Measurements from ENCODE around the gene STPG1. TPM values are rescaled to one million over a fixed set of nuclear protein-coding genes. Genes with fewer than 3 reads are reported as not detected.

Gene STPG1
- total and polyA plus RNA-seq, 9 of the 15 experiments (the other 6 are each of a cell fraction or from before 2014, with no cell fraction given), result 5.0 to 11.9 (median 8.3) TPM

- TF ChIP-seq, protein P1, sequence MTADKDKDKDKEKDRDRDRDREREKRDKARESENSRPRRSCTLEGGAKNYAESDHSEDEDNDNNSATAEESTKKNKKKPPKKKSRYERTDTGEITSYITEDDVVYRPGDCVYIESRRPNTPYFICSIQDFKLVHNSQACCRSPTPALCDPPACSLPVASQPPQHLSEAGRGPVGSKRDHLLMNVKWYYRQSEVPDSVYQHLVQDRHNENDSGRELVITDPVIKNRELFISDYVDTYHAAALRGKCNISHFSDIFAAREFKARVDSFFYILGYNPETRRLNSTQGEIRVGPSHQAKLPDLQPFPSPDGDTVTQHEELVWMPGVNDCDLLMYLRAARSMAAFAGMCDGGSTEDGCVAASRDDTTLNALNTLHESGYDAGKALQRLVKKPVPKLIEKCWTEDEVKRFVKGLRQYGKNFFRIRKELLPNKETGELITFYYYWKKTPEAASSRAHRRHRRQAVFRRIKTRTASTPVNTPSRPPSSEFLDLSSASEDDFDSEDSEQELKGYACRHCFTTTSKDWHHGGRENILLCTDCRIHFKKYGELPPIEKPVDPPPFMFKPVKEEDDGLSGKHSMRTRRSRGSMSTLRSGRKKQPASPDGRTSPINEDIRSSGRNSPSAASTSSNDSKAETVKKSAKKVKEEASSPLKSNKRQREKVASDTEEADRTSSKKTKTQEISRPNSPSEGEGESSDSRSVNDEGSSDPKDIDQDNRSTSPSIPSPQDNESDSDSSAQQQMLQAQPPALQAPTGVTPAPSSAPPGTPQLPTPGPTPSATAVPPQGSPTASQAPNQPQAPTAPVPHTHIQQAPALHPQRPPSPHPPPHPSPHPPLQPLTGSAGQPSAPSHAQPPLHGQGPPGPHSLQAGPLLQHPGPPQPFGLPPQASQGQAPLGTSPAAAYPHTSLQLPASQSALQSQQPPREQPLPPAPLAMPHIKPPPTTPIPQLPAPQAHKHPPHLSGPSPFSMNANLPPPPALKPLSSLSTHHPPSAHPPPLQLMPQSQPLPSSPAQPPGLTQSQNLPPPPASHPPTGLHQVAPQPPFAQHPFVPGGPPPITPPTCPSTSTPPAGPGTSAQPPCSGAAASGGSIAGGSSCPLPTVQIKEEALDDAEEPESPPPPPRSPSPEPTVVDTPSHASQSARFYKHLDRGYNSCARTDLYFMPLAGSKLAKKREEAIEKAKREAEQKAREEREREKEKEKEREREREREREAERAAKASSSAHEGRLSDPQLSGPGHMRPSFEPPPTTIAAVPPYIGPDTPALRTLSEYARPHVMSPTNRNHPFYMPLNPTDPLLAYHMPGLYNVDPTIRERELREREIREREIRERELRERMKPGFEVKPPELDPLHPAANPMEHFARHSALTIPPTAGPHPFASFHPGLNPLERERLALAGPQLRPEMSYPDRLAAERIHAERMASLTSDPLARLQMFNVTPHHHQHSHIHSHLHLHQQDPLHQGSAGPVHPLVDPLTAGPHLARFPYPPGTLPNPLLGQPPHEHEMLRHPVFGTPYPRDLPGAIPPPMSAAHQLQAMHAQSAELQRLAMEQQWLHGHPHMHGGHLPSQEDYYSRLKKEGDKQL (CRISPR knock-in tag; IDR thresholded peaks at IDR 0.05; ENCODE audit: borderline replicate concordance), result no peak
- TF ChIP-seq CBX3 (IDR thresholded peaks at IDR 0.05; ENCODE audit: borderline replicate concordance in 1 of 2, low read length in 2 of 2), result no peak
- TF ChIP-seq ZMIZ1 (IDR thresholded peaks at IDR 0.05; ENCODE audit: low read depth in 2 of 2, low read length in 2 of 2), result no peak
- TF ChIP-seq ARID1B (IDR thresholded peaks at IDR 0.05), result peak; percentile 92
- TF ChIP-seq HNRNPK (IDR thresholded peaks at IDR 0.05; ENCODE audit: low read depth, low read length, poor library complexity, severe bottlenecking), result no peak
- TF ChIP-seq TBL1XR1 (IDR thresholded peaks at IDR 0.05; ENCODE audit: low read length in 2 of 2), result no peak
- TF ChIP-seq ATF6 (CRISPR knock-in tag; IDR thresholded peaks at IDR 0.05), result no peak
- TF ChIP-seq ZNF140 (CRISPR knock-in tag; IDR thresholded peaks at IDR 0.05), result no peak
- TF ChIP-seq EWSR1 (IDR thresholded peaks at IDR 0.05; ENCODE audit: borderline replicate concordance, low read depth, partially characterized antibody), result no peak
- TF ChIP-seq ELF1 (tag; IDR thresholded peaks at IDR 0.05), result no peak
- no peak for TF ChIP-seq ZFX (CRISPR knock-in tag; IDR thresholded peaks at IDR 0.05)
- TF ChIP-seq KDM1A (IDR thresholded peaks at IDR 0.05), result 0 out of 4 replicates have a peak, but pooled peaks of 1 of the 2 experiments have one; percentile 25
- no peak for TF ChIP-seq HIVEP1 (CRISPR knock-in tag; IDR thresholded peaks at IDR 0.05)
- TF ChIP-seq SMAD3 (CRISPR knock-in tag; conservative IDR thresholded peaks at IDR 0.05), result no peak
- no peak for TF ChIP-seq ZNF3 (CRISPR knock-in tag; IDR thresholded peaks at IDR 0.05)
- no peak for TF ChIP-seq ZFP30 (CRISPR knock-in tag; IDR thresholded peaks at IDR 0.05; ENCODE audit: borderline replicate concordance)
These were observed 24.9 kb upstream of the STPG1 start (continued) for GRCh38 chr1:24438423-24438901.
